Neural crest cell (in vitro differentiated cells): ENCODE results near the gene SMARCC1. TPM values are rescaled to one million over a fixed set of nuclear protein-coding genes. Genes with fewer than 3 reads are reported as not detected.

Source experiments
- DNase-seq: peaks from one replicate; pipeline ENCODE4 v3.0.0; 2021; ENCODE audit warnings: low read depth, mixed read lengths, low spot score
- H3K27ac Mint-ChIP-seq: one replicate; pipeline ENCODE4 v1.8.0; 2021; ENCODE audit warnings: mild to moderate bottlenecking, mixed read lengths; ENCODE audit not compliant: unreplicated experiment
- H3K27me3 Mint-ChIP-seq: 2 replicates; pipeline ENCODE4 v1.8.0; 2021; ENCODE audit warnings: low read depth, mild to moderate bottlenecking, mixed read lengths
- H3K36me3 Mint-ChIP-seq: 2 replicates; pipeline ENCODE4 v1.8.0; 2021; ENCODE audit warnings: low read depth, mild to moderate bottlenecking, mixed read lengths
- H3K4me1 Mint-ChIP-seq: 2 replicates; pipeline ENCODE4 v1.8.0; 2021; ENCODE audit warnings: mixed read lengths
- H3K4me3 Mint-ChIP-seq: one replicate; pipeline ENCODE4 v1.8.0; 2021; ENCODE audit warnings: mild to moderate bottlenecking, mixed read lengths
- H3K9me3 Mint-ChIP-seq: 2 replicates; pipeline ENCODE4 v1.8.0; 2021; ENCODE audit warnings: mixed read lengths
- total RNA-seq: library from RNA; stranded (reverse); gene quantifications from 2 replicates; pipeline ENCODE4 v1.2.1, GENCODE V29; 2021
- TF ChIP-seq, protein P1 (sequence below): fragments of 200-600 bp; sonication (generic); conservative IDR thresholded peaks from 2 replicates; pipeline ENCODE4 v1.5.0; 2021; ENCODE audit warnings: antibody characterized with exemption, mild to moderate bottlenecking

Gene SMARCC1
- total RNA-seq, 1 donor from 2014 or later = 281 TPM

DNA sequence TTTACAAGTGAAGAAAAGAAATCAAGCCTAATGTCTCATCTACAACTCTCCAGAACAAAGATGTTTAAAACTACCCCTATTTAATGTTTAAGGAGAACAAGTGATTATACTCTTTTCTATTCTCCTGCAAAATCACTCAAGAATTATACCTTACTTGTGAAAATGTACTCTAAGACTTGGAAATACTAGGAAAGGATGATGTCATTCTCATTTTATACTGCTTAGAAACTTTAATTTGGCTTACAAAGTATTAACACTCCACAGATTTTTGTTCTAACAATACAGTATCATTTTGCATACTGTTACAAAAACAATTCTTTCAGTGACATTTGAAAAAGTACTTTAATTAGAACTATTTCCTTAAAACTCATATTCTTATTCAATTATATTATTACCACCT, 89.5 kb downstream of the SMARCC1 start:
- peaks cover 5% of the 10 kb centered on the region for H3K36me3 Mint-ChIP-seq
- no peaks in the 10 kb centered on the region for H3K9me3 Mint-ChIP-seq
- no peaks in the 10 kb centered on the region for H3K4me1 Mint-ChIP-seq
- H3K4me3 Mint-ChIP-seq = no peak overlapping the region
- DNase-seq = no peak
- no peaks in the 10 kb centered on the region for H3K27me3 Mint-ChIP-seq
- TF ChIP-seq, protein P1, sequence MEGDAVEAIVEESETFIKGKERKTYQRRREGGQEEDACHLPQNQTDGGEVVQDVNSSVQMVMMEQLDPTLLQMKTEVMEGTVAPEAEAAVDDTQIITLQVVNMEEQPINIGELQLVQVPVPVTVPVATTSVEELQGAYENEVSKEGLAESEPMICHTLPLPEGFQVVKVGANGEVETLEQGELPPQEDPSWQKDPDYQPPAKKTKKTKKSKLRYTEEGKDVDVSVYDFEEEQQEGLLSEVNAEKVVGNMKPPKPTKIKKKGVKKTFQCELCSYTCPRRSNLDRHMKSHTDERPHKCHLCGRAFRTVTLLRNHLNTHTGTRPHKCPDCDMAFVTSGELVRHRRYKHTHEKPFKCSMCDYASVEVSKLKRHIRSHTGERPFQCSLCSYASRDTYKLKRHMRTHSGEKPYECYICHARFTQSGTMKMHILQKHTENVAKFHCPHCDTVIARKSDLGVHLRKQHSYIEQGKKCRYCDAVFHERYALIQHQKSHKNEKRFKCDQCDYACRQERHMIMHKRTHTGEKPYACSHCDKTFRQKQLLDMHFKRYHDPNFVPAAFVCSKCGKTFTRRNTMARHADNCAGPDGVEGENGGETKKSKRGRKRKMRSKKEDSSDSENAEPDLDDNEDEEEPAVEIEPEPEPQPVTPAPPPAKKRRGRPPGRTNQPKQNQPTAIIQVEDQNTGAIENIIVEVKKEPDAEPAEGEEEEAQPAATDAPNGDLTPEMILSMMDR = no peak
- no peak overlapping the region for H3K27ac Mint-ChIP-seq

DNA sequence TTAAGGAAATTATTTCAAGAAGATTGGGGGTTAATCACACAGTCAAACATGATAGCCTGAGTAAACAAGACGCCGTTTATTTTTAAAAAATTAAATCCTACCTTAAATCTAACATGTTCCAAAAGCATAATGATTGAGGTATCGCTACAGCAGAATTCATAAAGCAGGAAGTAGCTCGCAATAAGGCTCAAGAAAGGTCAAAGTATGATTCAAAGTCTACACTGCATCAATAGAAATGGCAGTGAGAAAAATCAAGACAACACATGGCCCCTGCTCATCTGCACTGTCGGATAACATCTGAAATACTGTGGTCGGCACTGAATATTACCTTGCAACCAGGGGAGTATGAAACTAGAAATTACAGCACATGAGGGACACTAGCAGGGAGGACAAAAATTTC, 93.2 kb downstream of the SMARCC1 start:
- Mint-ChIP-seq H3K27ac (no peak overlapping the region), H3K4me3 (no peak overlapping the region), H3K36me3 (peaks cover 14% of the 10 kb centered on the region), H3K27me3 (no peaks in the 10 kb centered on the region), H3K4me1 (no peaks in the 10 kb centered on the region), H3K9me3 (no peaks in the 10 kb centered on the region)
- TF ChIP-seq, protein P1 = no peak
- DNase-seq = no peak

DNA sequence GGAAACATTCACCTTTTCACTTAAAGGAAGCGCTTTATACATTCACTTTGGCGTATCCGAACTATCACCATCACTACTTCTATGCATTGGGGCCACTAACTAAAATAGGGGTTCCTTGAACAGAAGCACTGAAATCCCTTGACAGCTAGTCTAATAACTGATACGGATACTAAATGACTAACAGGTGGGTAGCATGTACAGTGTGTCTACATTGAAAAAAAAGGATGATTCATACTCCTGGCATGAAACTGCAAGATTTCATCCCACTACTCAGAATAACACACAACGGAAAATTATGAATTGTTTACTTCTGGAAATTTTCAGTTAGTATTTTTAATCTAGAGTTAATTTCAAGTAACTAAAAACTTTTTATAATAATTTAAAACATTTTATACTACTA, 96.7 kb downstream of the SMARCC1 start:
- Mint-ChIP-seq H3K27me3 (no peaks in the 10 kb centered on the region), H3K4me3 (no peak overlapping the region), H3K9me3 (no peaks in the 10 kb centered on the region), H3K36me3 (peaks cover 20% of the 10 kb centered on the region), H3K27ac (no peak overlapping the region), H3K4me1 (no peaks in the 10 kb centered on the region)
- no peak for DNase-seq
- TF ChIP-seq, protein P1 = no peak

DNA sequence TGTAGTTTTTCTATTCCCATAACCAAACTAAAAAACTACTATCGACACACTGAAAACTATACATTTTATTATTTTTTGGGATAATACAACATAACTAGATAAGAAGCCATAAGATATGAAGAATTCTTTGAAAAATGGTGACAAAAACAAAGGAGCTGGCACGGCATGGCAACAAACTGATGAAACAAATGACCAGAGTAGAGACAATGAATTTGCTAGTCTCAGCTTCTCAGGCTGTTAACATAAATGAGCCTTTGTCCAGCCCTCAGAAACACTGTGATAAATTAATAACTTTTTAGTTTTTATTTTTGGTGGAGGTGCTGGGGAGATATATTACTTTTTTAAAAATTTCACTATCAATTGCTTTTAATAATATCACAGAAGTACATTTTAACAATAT, 100.7 kb downstream of the SMARCC1 start:
- Mint-ChIP-seq H3K4me1 (no peaks in the 10 kb centered on the region), H3K9me3 (no peaks in the 10 kb centered on the region), H3K36me3 (peaks cover 34% of the 10 kb centered on the region), H3K4me3 (no peak overlapping the region), H3K27me3 (no peaks in the 10 kb centered on the region), H3K27ac (no peak overlapping the region)
- DNase-seq = no peak
- TF ChIP-seq, protein P1 = no peak

DNA sequence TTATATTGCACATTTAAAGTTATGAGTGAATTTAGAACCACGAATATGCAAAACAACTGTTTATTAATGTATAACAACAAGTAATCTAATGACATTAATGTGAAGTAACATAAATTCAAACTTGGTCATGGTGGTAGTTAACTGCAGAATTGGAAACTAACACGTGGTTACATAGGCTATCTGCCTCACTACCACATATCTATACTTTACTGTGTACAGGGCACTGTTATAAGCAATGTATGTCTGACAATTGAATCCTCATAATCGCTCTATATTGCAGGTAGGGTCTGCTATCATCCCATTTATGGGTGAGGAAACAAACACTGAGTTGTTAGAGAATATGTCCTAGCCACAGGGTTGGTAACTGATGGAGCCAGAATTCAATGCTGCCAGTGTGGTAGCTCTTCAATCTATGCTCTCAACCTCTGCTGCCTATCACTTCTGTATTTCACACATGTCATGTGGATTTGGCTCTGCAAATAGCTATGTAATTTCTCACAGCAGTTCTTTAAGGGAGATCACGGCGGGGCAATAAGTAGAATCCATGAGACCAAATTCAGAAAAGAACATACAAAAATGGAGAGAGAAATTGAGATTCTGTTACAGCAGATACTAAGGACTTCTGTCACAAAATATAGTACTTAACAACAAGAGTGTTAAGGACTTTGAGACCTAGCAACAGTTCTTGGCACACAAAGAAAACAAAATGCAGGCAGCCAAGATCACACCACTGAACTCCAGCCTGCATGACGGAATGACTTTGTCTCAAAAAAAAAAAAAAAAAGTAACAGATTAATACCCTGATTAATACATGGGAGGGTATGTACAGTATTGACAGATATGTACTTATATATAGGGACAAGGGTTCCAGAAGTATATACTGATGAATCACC, 103.0 kb downstream of the SMARCC1 start:
- H3K9me3 Mint-ChIP-seq = no peaks in the 10 kb centered on the region

More for the DNA sequence above, 103.0 kb downstream of the SMARCC1 start:
- Mint-ChIP-seq H3K27me3 (no peaks in the 10 kb centered on the region), H3K4me1 (no peaks in the 10 kb centered on the region), H3K36me3 (peaks cover 41% of the 10 kb centered on the region), H3K4me3 (no peak overlapping the region), H3K27ac (no peak overlapping the region)
- no peak for DNase-seq
- TF ChIP-seq, protein P1 = no peak
